HepG2 (cell line): ENCODE data around the gene DIAPH3. TPM values are rescaled to one million over a fixed set of nuclear protein-coding genes. Genes with fewer than 3 reads are reported as not detected.

Experiments
- ATAC-seq: fragments of 200-7000 bp; cut with Tn5 transposase; 3 replicates; pipeline ENCODE4 v1.9.1; 2020; ENCODE audit warnings: mild to moderate bottlenecking, moderate library complexity
- BruUV-seq: library from RNA; stranded (reverse); fragments of 400-500 nt; replicated peaks from 2 replicates; lab custom pipeline; 2021; lab: Mats Ljungman, UMichigan
- CTCF ChIA-PET: fragments of 300-600 bp; formaldehyde crosslinking; extraction: SDS; loops from one replicate; lab custom pipeline; 2021; ENCODE audit warnings: low total read pairs, inconsistent platforms, low intra/inter-chr PET ratio; lab: Yijun Ruan, JAX
- POLR2A ChIA-PET: fragments of 350-600 bp; sonication (Branson Sonifier 250); formaldehyde crosslinking; loops from one replicate; lab custom pipeline; 2020; ENCODE audit warnings: antibody characterized with exemption, inconsistent platforms; lab: Yijun Ruan, JAX
- DNase-seq: peaks from one replicate; pipeline ENCODE4 v3.0.0-alpha.2; 2015; ENCODE audit warnings: low spot score
- FAIRE-seq: peaks from 3 replicates; lab custom pipeline; 2011; peaks lifted over from hg19 to GRCh38; lab: Jason Lieb, UNC
- H2AFZ ChIP-seq: one replicate; pipeline ENCODE4 v1.6.1; 2011; ENCODE audit warnings: low read length, inconsistent platforms
- H3K27ac ChIP-seq: fragments of 300-600 bp; 3 replicates; pipeline ENCODE4 v1.8.0; 2011; ENCODE audit warnings: mixed run types, mild to moderate bottlenecking, mixed read lengths, low read length, inconsistent platforms; ENCODE audit not compliant: insufficient read depth; ENCODE audit errors: extremely low read length
- H3K27me3 ChIP-seq, 2 experiments: fragments of 200-600 bp in 1 of 2; 2 replicates in 1 of 2; 3 replicates in 1 of 2; pipeline versions ENCODE4 v1.6.0 to v1.8.0; 2011; ENCODE audit warnings: low read length in 2 of 2, mild to moderate bottlenecking in 2 of 2, moderate library complexity in 2 of 2, inconsistent platforms in 1 of 2; ENCODE audit not compliant: insufficient read depth in 2 of 2, control insufficient read depth in 1 of 2
- H3K36me3 ChIP-seq, 2 experiments: fragments of 200-600 bp in 1 of 2; replicated peaks in 1 of 2; 2 replicates in 1 of 2; 3 replicates in 1 of 2; pipeline versions ENCODE4 v1.5.1 to v1.8.0; 2011; ENCODE audit warnings: low read length in 2 of 2, inconsistent platforms in 1 of 2; ENCODE audit not compliant: insufficient read depth in 2 of 2, control insufficient read depth in 1 of 2
- H3K4me1 ChIP-seq: 2 replicates; pipeline ENCODE4 v1.5.1; 2012; ENCODE audit warnings: low read length, inconsistent platforms; ENCODE audit not compliant: insufficient read depth
- H3K4me2 ChIP-seq: 2 replicates; pipeline ENCODE4 v1.6.0; 2011; ENCODE audit warnings: low read depth, low read length, inconsistent platforms
- H3K4me3 ChIP-seq, 3 experiments: fragments of 200-600 bp in 1 of 3; sonication (generic), shearing (Covaris generic) in 1 of 3; replicated peaks in 1 of 3; 2 replicates each; pipeline ENCODE4 v1.5.1; 2011 to 2016; ENCODE audit warnings: low read length in 3 of 3, inconsistent platforms in 2 of 3, low read depth in 2 of 3, mild to moderate bottlenecking in 2 of 3, control low read depth in 1 of 3, mixed read lengths in 1 of 3; ENCODE audit not compliant: insufficient read depth in 1 of 3
- H3K79me2 ChIP-seq: one replicate; pipeline ENCODE4 v1.6.1; 2011; ENCODE audit warnings: low read length, inconsistent platforms; ENCODE audit not compliant: insufficient read depth
- H3K9ac ChIP-seq: 2 replicates; pipeline ENCODE4 v1.6.0; 2011; ENCODE audit warnings: mild to moderate bottlenecking, low read depth, low read length, inconsistent platforms; ENCODE audit not compliant: insufficient read depth
- H3K9me3 ChIP-seq: 2 replicates; pipeline ENCODE4 v1.5.1; 2012; ENCODE audit warnings: mild to moderate bottlenecking, low read length
- H4K20me1 ChIP-seq: 2 replicates; pipeline ENCODE4 v1.6.0; 2011; ENCODE audit warnings: inconsistent platforms, mild to moderate bottlenecking, low read length, moderate library complexity; ENCODE audit not compliant: insufficient read depth
- PHF5A ChIP-seq: IDR thresholded peaks from one replicate; pipeline ENCODE4 v1.6.1; 2018; ENCODE audit warnings: low read depth, missing genetic modification reagents; ENCODE audit not compliant: unreplicated experiment
- ZBTB26 ChIP-seq: IDR thresholded peaks from 2 replicates; pipeline ENCODE4 v1.6.1; 2016; ENCODE audit warnings: missing compliant biosample characterization, missing genetic modification reagents, borderline replicate concordance
- ZNF276 ChIP-seq: sonication (generic); formaldehyde crosslinking; IDR thresholded peaks from 2 replicates; pipeline ENCODE4 v1.4.0; 2020; ENCODE audit warnings: mild to moderate bottlenecking, low read depth, missing genetic modification reagents
- ZNF703 ChIP-seq: sonication (generic); formaldehyde crosslinking; IDR thresholded peaks from 2 replicates; pipeline ENCODE4 v1.5.1; 2020; ENCODE audit warnings: missing genetic modification reagents, mild to moderate bottlenecking, moderate library complexity, borderline replicate concordance
- ZNF775 ChIP-seq: sonication (generic); formaldehyde crosslinking; IDR thresholded peaks from 2 replicates; pipeline ENCODE4 v1.4.0; 2020; ENCODE audit warnings: missing genetic modification reagents, mild to moderate bottlenecking, moderate library complexity, borderline replicate concordance
- WGBS: methylation state at CpG from one replicate; pipeline ENCODE4 v1.1.6; 2017; ENCODE audit warnings: low lambda C conversion rate; 5-methylcytosine and 5-hydroxymethylcytosine counted together
- in situ Hi-C: cut with HindIII; loops from 2 replicates; pipeline ENCODE4 v1.10.0; 2017; ENCODE audit warnings: low pct_unique_long_range_greater_than_20kb; ENCODE audit not compliant: extremely low pct_ligation_motif_present
- intact Hi-C: fragments of 100-400 bp; cut with micrococcal nuclease; formaldehyde crosslinking; loops from one replicate; pipeline ENCODE4 v1.10.0; 2022; ENCODE audit not compliant: unreplicated experiment
- polyA plus RNA-seq, 8 experiments: library from polyadenylated mRNA; depleted of rRNA in 3 of 8; stranded (reverse) in 7 of 8; unstranded in 1 of 8; fragments of >200 nt; fragmentation: Illumina TruSeq in 4 of 8; extraction: Trizol in 4 of 8; gene quantifications; 2 replicates each; pipeline versions ENCODE4 v1.2.1 to v1.2.3, GENCODE V29; 2011 to 2016; ENCODE audit warnings: low read depth in 4 of 8, missing spikeins in 1 of 8, mixed read lengths in 1 of 8; ENCODE audit not compliant: insufficient read depth in 1 of 8
- total RNA-seq, 5 experiments: library from RNA; depleted of rRNA; stranded (reverse); fragments of >200 nt; fragmentation: Illumina TruSeq; extraction: Trizol; gene quantifications; 2 replicates each; pipeline ENCODE4 v1.2.3, GENCODE V29; 2016; ENCODE audit warnings: low read depth in 1 of 5

The DIAPH3 gene
- total and polyA plus RNA-seq, 2 of the 13 experiments (the other 11 are each of a cell fraction or from before 2014, with no cell fraction given): 4.0 to 9.3 TPM

- no peak for DNase-seq
Observed at GRCh38 chr13:59789558-59789957, 374.2 kb downstream of the DIAPH3 start.

More at GRCh38 chr13:59789558-59789957, 374.2 kb downstream of the DIAPH3 start:
- CTCF ChIA-PET: no interaction called here
- ATAC-seq: no peak
- H3K4me2 ChIP-seq: no peak overlapping the region
- H3K9ac ChIP-seq: no peak overlapping the region
- no peaks in the 10 kb centered on the region for H3K9me3 ChIP-seq
- H3K36me3 ChIP-seq: no peaks in the 10 kb centered on the region
- H3K4me3 ChIP-seq: no peak overlapping the region
- H3K27ac ChIP-seq: no peak overlapping the region
- in situ Hi-C loops: no loop called here
- no peak overlapping the region for H2AFZ ChIP-seq
- no peaks in the 10 kb centered on the region for H4K20me1 ChIP-seq
- no TSS peak for BruUV-seq
- TF ChIP-seq ZNF775 (CRISPR knock-in tag) (no peak), ZNF276 (CRISPR knock-in tag) (no peak), PHF5A (CRISPR knock-in tag) (no peak), ZBTB26 (CRISPR knock-in tag) (no peak), ZNF703 (CRISPR knock-in tag) (no peak)
- TF ChIP-seq, all 625 proteins: peak for 0
- H3K4me1 ChIP-seq: no peaks in the 10 kb centered on the region
- no peaks in the 10 kb centered on the region for H3K79me2 ChIP-seq
- 96% methylated on average over 6 of the region's 6 CpGs for WGBS
- FAIRE-seq: no peak
- no peaks in the 10 kb centered on the region for H3K27me3 ChIP-seq
- intact Hi-C loops: no loop called here
- POLR2A ChIA-PET: no interaction called here
